OCI-LY7 (cell line): Measurements from ENCODE around the gene ASB1.

ENCODE experiments used
- EZH2phosphoT487 ChIP-seq: fragments of 200-600 bp; sonication (generic); IDR thresholded peaks from 2 replicates; pipeline ENCODE4 v1.6.1; 2018; ENCODE audit warnings: low read depth, borderline replicate concordance, mild to moderate bottlenecking, mixed run types, antibody characterized with exemption, low read length, moderate library complexity, mixed read lengths
- TF ChIP-seq, protein P1 (sequence below): fragments of 200-600 bp; sonication (generic); conservative IDR thresholded peaks from 2 replicates; pipeline ENCODE4 v1.5.1; 2014; ENCODE audit warnings: mild to moderate bottlenecking, antibody characterized with exemption, low read length, moderate library complexity, mixed read lengths

DNA sequence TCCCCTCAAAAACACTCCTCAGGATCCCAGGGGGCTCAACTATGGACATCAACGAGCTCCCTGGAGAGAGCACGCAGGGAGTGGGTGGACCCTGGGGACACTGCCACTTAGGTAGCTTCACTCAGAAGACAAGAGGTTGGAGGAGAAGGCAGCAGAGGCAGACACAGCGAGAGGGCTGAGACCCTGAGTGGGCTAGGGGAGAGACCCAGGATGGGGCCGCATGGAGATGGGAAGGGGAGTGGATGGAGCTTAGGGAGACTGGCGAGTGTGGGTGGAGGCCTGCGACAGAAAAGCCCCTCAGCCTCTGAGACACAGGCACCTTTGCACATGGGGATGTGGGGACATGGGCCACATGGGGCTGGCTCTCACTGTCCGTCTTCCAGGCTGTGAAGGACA is 70.9 kb downstream of the ASB1 start:
- TF ChIP-seq, protein P1, sequence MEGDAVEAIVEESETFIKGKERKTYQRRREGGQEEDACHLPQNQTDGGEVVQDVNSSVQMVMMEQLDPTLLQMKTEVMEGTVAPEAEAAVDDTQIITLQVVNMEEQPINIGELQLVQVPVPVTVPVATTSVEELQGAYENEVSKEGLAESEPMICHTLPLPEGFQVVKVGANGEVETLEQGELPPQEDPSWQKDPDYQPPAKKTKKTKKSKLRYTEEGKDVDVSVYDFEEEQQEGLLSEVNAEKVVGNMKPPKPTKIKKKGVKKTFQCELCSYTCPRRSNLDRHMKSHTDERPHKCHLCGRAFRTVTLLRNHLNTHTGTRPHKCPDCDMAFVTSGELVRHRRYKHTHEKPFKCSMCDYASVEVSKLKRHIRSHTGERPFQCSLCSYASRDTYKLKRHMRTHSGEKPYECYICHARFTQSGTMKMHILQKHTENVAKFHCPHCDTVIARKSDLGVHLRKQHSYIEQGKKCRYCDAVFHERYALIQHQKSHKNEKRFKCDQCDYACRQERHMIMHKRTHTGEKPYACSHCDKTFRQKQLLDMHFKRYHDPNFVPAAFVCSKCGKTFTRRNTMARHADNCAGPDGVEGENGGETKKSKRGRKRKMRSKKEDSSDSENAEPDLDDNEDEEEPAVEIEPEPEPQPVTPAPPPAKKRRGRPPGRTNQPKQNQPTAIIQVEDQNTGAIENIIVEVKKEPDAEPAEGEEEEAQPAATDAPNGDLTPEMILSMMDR, result no peak
- no peak for TF ChIP-seq EZH2phosphoT487
